Natural killer cell (primary cell): ENCODE data around the gene MAP4K4. TPM values are rescaled to one million over a fixed set of nuclear protein-coding genes. Genes with fewer than 3 reads are reported as not detected.

Source experiments
- ATAC-seq, 3 donors: fragments of 150-1000 bp in 2 of 3; fragments of 200-7000 bp in 1 of 3; cut with Tn5 transposase; 1 replicate in 1 of 3; 2 replicates in 2 of 3; pipeline ENCODE4 v1.10.0; 2021; ENCODE audit warnings: mild to moderate bottlenecking in 2 of 3, moderate library complexity in 2 of 3
- DNase-seq, 2 donors: peaks; one replicate each; pipeline versions ENCODE4 v3.0.0 to v3.0.0-alpha.2; 2013 to 2021; ENCODE audit warnings: mixed read lengths in 1 of 2
- H3K27ac ChIP-seq: one replicate; pipeline ENCODE4 v1.5.1; 2013; ENCODE audit warnings: mild to moderate bottlenecking, low read length
- H3K27me3 ChIP-seq: one replicate; pipeline ENCODE4 v1.6.1; 2013; ENCODE audit warnings: low read length; ENCODE audit not compliant: control insufficient read depth, insufficient read depth
- H3K36me3 ChIP-seq: one replicate; pipeline ENCODE4 v1.6.1; 2013; ENCODE audit warnings: low read length; ENCODE audit not compliant: control insufficient read depth, insufficient read depth
- H3K4me1 ChIP-seq: one replicate; pipeline ENCODE4 v1.6.1; 2013; ENCODE audit warnings: low read length; ENCODE audit not compliant: control insufficient read depth, insufficient read depth
- H3K4me3 ChIP-seq: one replicate; pipeline ENCODE4 v1.5.1; 2013; ENCODE audit warnings: low read length
- H3K9me3 ChIP-seq: one replicate; pipeline ENCODE4 v1.6.1; 2013; ENCODE audit warnings: low read length; ENCODE audit not compliant: control insufficient read depth, insufficient read depth
- H3K27ac Mint-ChIP-seq, 2 donors: one replicate each; pipeline ENCODE4 v1.8.0; 2022; ENCODE audit warnings: mild to moderate bottlenecking in 2 of 2, mixed read lengths in 2 of 2, moderate library complexity in 1 of 2
- H3K27me3 Mint-ChIP-seq, 2 donors: one replicate each; pipeline ENCODE4 v1.8.0; 2022; ENCODE audit warnings: low read depth in 2 of 2, mixed read lengths in 2 of 2
- H3K36me3 Mint-ChIP-seq: one replicate; pipeline ENCODE4 v1.8.0; 2022; ENCODE audit warnings: mixed read lengths
- H3K4me1 Mint-ChIP-seq, 2 donors: one replicate each; pipeline ENCODE4 v1.8.0; 2022; ENCODE audit warnings: mixed read lengths in 2 of 2
- H3K4me3 Mint-ChIP-seq: one replicate; pipeline ENCODE4 v1.8.0; 2022; ENCODE audit warnings: mild to moderate bottlenecking, moderate library complexity, mixed read lengths
- H3K9me3 Mint-ChIP-seq, 2 donors: one replicate each; pipeline ENCODE4 v1.8.0; 2022; ENCODE audit warnings: mixed read lengths in 2 of 2
- WGBS: methylation state at CpG from one replicate; pipeline ENCODE4 v1.1.7; 2013; ENCODE audit warnings: missing lambda C conversion rate; ENCODE audit not compliant: insufficient coverage; 5-methylcytosine and 5-hydroxymethylcytosine counted together
- intact Hi-C: fragments of 100-400 bp; cut with micrococcal nuclease; formaldehyde crosslinking; loops from one replicate; pipeline ENCODE4 v1.14.2; 2022
- total RNA-seq, 4 donors: library from RNA; stranded (reverse); fragments of 120-200 nt in 1 of 4; gene quantifications; one replicate each; pipeline versions ENCODE4 v1.2.3 to v1.2.4, GENCODE V29; 2013 to 2022
- TF ChIP-seq, protein P1 (sequence below): fragments of 200-600 bp; IDR thresholded peaks from one replicate; pipeline ENCODE4 v1.8.0; 2022; ENCODE audit warnings: antibody characterized with exemption

MAP4K4 gene
- total RNA-seq, 3 donors from 2014 or later (not counting 1 experiment from before 2014, with no cell fraction given), result 60.2 to 80.3 (median 66.5) TPM

- DNase-seq, result peak in 1 of 2 donors; percentile 76
- no peaks in the 10 kb centered on the region for H3K27me3 Mint-ChIP-seq
- 46% methylated on average over 1 of the region's 1 CpG for WGBS
Observed at GRCh38 chr2:101718993-101719571, 21.6 kb downstream of the MAP4K4 start.

DNA sequence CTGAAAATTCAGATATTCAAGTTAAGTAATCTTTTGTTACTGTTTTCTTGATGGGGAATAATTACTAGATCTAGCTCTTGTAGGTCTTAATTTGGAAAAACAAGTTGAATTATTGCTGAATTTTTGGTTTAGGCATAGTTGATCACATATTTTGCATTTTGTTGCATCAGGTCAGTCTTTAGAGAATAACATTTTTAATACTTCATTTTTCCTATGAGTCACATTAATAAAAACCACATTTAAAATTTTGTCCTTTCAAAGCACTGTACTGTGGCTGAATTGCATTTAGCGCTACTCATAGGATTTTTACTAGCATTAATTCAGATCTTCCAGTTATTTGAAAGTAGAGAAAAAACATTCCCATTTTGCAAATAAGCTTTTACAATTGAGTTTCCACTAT, 23.2 kb downstream of the MAP4K4 start:
- no peaks in the 10 kb centered on the region for H3K9me3 ChIP-seq
- Mint-ChIP-seq H3K4me1 (peaks cover 73 to 78% of the 10 kb centered on the region in 2 donors), H3K36me3 (no peaks in the 10 kb centered on the region), H3K9me3 (no peaks in the 10 kb centered on the region), H3K4me3 (peak overlapping the region; percentile 6), H3K27me3 (no peaks in the 10 kb centered on the region), H3K27ac (peak overlapping the region in 1 of 2 donors; percentile 90)
- WGBS, result no CpG with 5 or more reads among the region's 1 CpG
- intact Hi-C loops, result no loop called here
- H3K4me1 ChIP-seq, result peaks cover 37% of the 10 kb centered on the region
- H3K36me3 ChIP-seq, result no peaks in the 10 kb centered on the region
- H3K27ac ChIP-seq, result no peak overlapping the region
- H3K4me3 ChIP-seq, result no peak overlapping the region
- DNase-seq (no peak), ATAC-seq (no peak)
- no peaks in the 10 kb centered on the region for H3K27me3 ChIP-seq
- TF ChIP-seq, protein P1, sequence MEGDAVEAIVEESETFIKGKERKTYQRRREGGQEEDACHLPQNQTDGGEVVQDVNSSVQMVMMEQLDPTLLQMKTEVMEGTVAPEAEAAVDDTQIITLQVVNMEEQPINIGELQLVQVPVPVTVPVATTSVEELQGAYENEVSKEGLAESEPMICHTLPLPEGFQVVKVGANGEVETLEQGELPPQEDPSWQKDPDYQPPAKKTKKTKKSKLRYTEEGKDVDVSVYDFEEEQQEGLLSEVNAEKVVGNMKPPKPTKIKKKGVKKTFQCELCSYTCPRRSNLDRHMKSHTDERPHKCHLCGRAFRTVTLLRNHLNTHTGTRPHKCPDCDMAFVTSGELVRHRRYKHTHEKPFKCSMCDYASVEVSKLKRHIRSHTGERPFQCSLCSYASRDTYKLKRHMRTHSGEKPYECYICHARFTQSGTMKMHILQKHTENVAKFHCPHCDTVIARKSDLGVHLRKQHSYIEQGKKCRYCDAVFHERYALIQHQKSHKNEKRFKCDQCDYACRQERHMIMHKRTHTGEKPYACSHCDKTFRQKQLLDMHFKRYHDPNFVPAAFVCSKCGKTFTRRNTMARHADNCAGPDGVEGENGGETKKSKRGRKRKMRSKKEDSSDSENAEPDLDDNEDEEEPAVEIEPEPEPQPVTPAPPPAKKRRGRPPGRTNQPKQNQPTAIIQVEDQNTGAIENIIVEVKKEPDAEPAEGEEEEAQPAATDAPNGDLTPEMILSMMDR, result no peak

More at GRCh38 chr2:101718993-101719571, 21.6 kb downstream of the MAP4K4 start:
- Histone ChIP-seq H3K36me3 (no peaks in the 10 kb centered on the region), H3K27me3 (no peaks in the 10 kb centered on the region), H3K4me1 (peaks cover 37% of the 10 kb centered on the region), H3K4me3 (no peak overlapping the region), H3K27ac (peak overlapping the region; percentile 76), H3K9me3 (no peaks in the 10 kb centered on the region)
- intact Hi-C loops, result no loop called here
- ATAC-seq, result peak; percentile 89 to 96 (median 92)
- Mint-ChIP-seq H3K27ac (peak overlapping the region; percentile 90 to 93), H3K9me3 (no peaks in the 10 kb centered on the region), H3K36me3 (no peaks in the 10 kb centered on the region), H3K4me3 (peak overlapping the region; percentile 36), H3K4me1 (peaks cover 65 to 74% of the 10 kb centered on the region in 2 donors)
- TF ChIP-seq, protein P1, result no peak

DNA sequence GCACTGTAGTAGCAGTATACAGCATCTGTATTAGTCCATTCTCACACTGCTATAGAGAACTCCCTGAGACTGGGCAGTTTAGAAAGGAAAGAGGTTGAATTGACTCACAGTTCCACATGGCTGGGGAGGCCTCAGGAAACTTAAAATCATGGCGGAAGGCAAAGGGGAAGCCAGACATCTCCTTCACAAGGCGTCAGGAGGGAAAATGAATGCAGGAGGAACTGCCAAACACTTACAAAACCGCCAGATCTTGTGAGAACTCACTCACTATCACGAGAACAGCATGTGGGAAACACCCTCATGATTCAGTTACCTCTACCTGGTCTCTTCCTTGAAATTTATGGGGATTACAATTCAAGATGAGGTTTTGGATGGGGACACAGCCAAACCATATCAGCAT, 25.4 kb downstream of the MAP4K4 start:
- no peak overlapping the region for H3K4me3 ChIP-seq
- TF ChIP-seq, protein P1, result no peak
- Mint-ChIP-seq H3K4me3 (no peak overlapping the region), H3K27ac (peak overlapping the region in 1 of 2 donors; percentile 26), H3K4me1 (peaks cover 63 to 80% of the 10 kb centered on the region in 2 donors), H3K36me3 (no peaks in the 10 kb centered on the region), H3K9me3 (no peaks in the 10 kb centered on the region), H3K27me3 (no peaks in the 10 kb centered on the region)
- peaks cover 22% of the 10 kb centered on the region for H3K4me1 ChIP-seq
- no peaks in the 10 kb centered on the region for H3K9me3 ChIP-seq
- 78% methylated on average over 2 of the region's 4 CpGs for WGBS
- ATAC-seq (no peak), DNase-seq (no peak)
- no peaks in the 10 kb centered on the region for H3K27me3 ChIP-seq
- no peak overlapping the region for H3K27ac ChIP-seq
- intact Hi-C loops, result no loop called here
- no peaks in the 10 kb centered on the region for H3K36me3 ChIP-seq
